ENCODE results near the gene TMEM39A. TPM values are rescaled to one million over a fixed set of nuclear protein-coding genes. Genes with fewer than 3 reads are reported as not detected.

The TMEM39A gene
- total RNA-seq, 4 donors from 2014 or later = 23.9 to 62.2 (median 36.7) TPM

- no peaks in the 10 kb centered on the region for H3K4me1 ChIP-seq
- no peak overlapping the region for H3K27ac ChIP-seq
- 97 to 99% methylated on average over 2 of the region's 2 CpGs for WGBS, 2 donors
- no peaks in the 10 kb centered on the region for H3K27me3 ChIP-seq
- H3K9me3 ChIP-seq = no peaks in the 10 kb centered on the region
- no peak overlapping the region for H3K4me3 ChIP-seq
- no peak for DNase-seq (ENCODE audit: low spot score in 2 of 2)
- TF ChIP-seq POLR2A (IDR thresholded peaks at IDR 0.05) = no peak
- TF ChIP-seq EP300 (IDR thresholded peaks at IDR 0.05) = no peak
- TF ChIP-seq CTCF (IDR thresholded peaks at IDR 0.05) = no peak
- H3K36me3 ChIP-seq = peaks cover 4 to 90% (median 5%) of the 10 kb centered on the region in 3 donors
These were observed 66.5 kb downstream of the TMEM39A start for GRCh38 chr3:119396870-119397269.

GRCh38 chr3:119395923-119396358 lies 67.5 kb downstream of the TMEM39A start:
- H3K27ac ChIP-seq = no peak overlapping the region
- H3K9me3 ChIP-seq = no peaks in the 10 kb centered on the region
- no peaks in the 10 kb centered on the region for H3K27me3 ChIP-seq
- H3K36me3 ChIP-seq = peaks cover 0 to 90% (median 5%) of the 10 kb centered on the region in 3 donors
- 82 to 88% methylated on average over 2 of the region's 2 CpGs for WGBS, 2 donors
- no peak overlapping the region for H3K4me3 ChIP-seq
- no peak for DNase-seq (ENCODE audit: low spot score in 2 of 2)
- no peak for TF ChIP-seq CTCF (IDR thresholded peaks at IDR 0.05)
- no peak for TF ChIP-seq EP300 (IDR thresholded peaks at IDR 0.05)
- TF ChIP-seq POLR2A (IDR thresholded peaks at IDR 0.05) = no peak
- H3K4me1 ChIP-seq = no peaks in the 10 kb centered on the region

GRCh38 chr3:119388577-119388976 lies 74.8 kb downstream of the TMEM39A start:
- DNase-seq (ENCODE audit: low spot score in 2 of 2) = no peak
- Histone ChIP-seq H3K9me3 (no peaks in the 10 kb centered on the region), H3K27ac (peak overlapping the region in 1 of 4 donors; percentile 30), H3K36me3 (peaks cover 0 to 74% (median 3%) of the 10 kb centered on the region in 3 donors), H3K27me3 (no peaks in the 10 kb centered on the region), H3K4me3 (no peak overlapping the region), H3K4me1 (no peaks in the 10 kb centered on the region)
- TF ChIP-seq CTCF (IDR thresholded peaks at IDR 0.05) = peak in 3 of 5 experiments; percentile 21 to 65 (median 35)
- no peak for TF ChIP-seq EP300 (IDR thresholded peaks at IDR 0.05)
- WGBS, 2 donors = 68 to 85% methylated on average over 8 of the region's 8 CpGs

GRCh38 chr3:119382134-119382533 lies 81.3 kb downstream of the TMEM39A start:
- DNase-seq (ENCODE audit: low spot score in 2 of 2) = no peak
- no peak overlapping the region for H3K27ac ChIP-seq
- H3K36me3 ChIP-seq = peaks cover 0 to 71% (median 0%) of the 10 kb centered on the region in 3 donors
- H3K9me3 ChIP-seq = no peaks in the 10 kb centered on the region
- H3K4me1 ChIP-seq = peaks cover 0 to 9% (median 0%) of the 10 kb centered on the region in 4 donors
- no peak overlapping the region for H3K4me3 ChIP-seq
- no peak for TF ChIP-seq EP300 (IDR thresholded peaks at IDR 0.05)
- TF ChIP-seq CTCF (IDR thresholded peaks at IDR 0.05) = no peak
- TF ChIP-seq POLR2A (IDR thresholded peaks at IDR 0.05) = no peak
- H3K27me3 ChIP-seq = no peaks in the 10 kb centered on the region
- WGBS, 2 donors = 83 to 90% methylated on average over 7 of the region's 7 CpGs

GRCh38 chr3:119380697-119381096 lies 82.7 kb downstream of the TMEM39A start:
- peaks cover 0 to 69% (median 0%) of the 10 kb centered on the region in 3 donors for H3K36me3 ChIP-seq

More at GRCh38 chr3:119380697-119381096, 82.7 kb downstream of the TMEM39A start:
- DNase-seq (ENCODE audit: low spot score in 2 of 2) = no peak
- no peak overlapping the region for H3K4me3 ChIP-seq
- H3K27ac ChIP-seq = no peak overlapping the region
- no peaks in the 10 kb centered on the region for H3K27me3 ChIP-seq
- H3K4me1 ChIP-seq = peaks cover 0 to 9% (median 0%) of the 10 kb centered on the region in 4 donors
- H3K9me3 ChIP-seq = no peaks in the 10 kb centered on the region
- no peak for TF ChIP-seq POLR2A (IDR thresholded peaks at IDR 0.05)
- no peak for TF ChIP-seq CTCF (IDR thresholded peaks at IDR 0.05)
- TF ChIP-seq EP300 (IDR thresholded peaks at IDR 0.05) = no peak
- WGBS, 2 donors = 65 to 71% methylated on average over 3 of the region's 3 CpGs

Other genes with a start within 250 kb of the TMEM39A start
- 10 to 100 TPM; 16.2 to 27.3 (median 21.2) TPM for gene B4GALT4, start 222.7 kb downstream of the TMEM39A start, total RNA-seq
- 10 to 100 TPM; 40.5 to 46.5 (median 44.4) TPM for gene ARHGAP31, start 169.2 kb downstream of the TMEM39A start, total RNA-seq
- gene POGLUT1, start 5.3 kb upstream of the TMEM39A start, total RNA-seq = 10 to 100 TPM; 12.7 to 24.5 (median 13.6) TPM
- 100 to 1,000 TPM in 1 of 4 donors, 10 to 100 TPM in 3; 57.9 to 104 (median 75.7) TPM for gene TIMMDC1, start 34.9 kb upstream of the TMEM39A start, total RNA-seq
- not detected for gene CD80, start 96.0 kb upstream of the TMEM39A start, total RNA-seq
- gene ADPRH, start 115.9 kb upstream of the TMEM39A start, total RNA-seq = 10 to 100 TPM in 2 of 4 donors, 1 to 10 TPM in 2; 7.6 to 12.0 (median 9.1) TPM
- gene PLA1A, start 134.3 kb upstream of the TMEM39A start, total RNA-seq = 10 to 100 TPM in 1 of 4 donors, 1 to 10 TPM in 2, not detected in 1; 2.5 to 12.0 (median 3.9) TPM
- 1 to 10 TPM in 3 of 4 donors, under 1 TPM in 1; 0.90 to 3.3 (median 2.5) TPM for gene POPDC2, start 197.0 kb upstream of the TMEM39A start, total RNA-seq
- gene COX17, start 213.8 kb upstream of the TMEM39A start, total RNA-seq = 10 to 100 TPM; 17.8 to 40.8 (median 35.1) TPM
- gene CFAP91, start 239.4 kb upstream of the TMEM39A start, total RNA-seq = 10 to 100 TPM; 11.4 to 23.7 (median 15.8) TPM